8988T (cell line): Measurements from ENCODE around the gene PCNT.

ENCODE experiments used
- DNase-seq: peaks from one replicate; pipeline ENCODE4 v3.0.0; 2011

The PCNT gene

DNA sequence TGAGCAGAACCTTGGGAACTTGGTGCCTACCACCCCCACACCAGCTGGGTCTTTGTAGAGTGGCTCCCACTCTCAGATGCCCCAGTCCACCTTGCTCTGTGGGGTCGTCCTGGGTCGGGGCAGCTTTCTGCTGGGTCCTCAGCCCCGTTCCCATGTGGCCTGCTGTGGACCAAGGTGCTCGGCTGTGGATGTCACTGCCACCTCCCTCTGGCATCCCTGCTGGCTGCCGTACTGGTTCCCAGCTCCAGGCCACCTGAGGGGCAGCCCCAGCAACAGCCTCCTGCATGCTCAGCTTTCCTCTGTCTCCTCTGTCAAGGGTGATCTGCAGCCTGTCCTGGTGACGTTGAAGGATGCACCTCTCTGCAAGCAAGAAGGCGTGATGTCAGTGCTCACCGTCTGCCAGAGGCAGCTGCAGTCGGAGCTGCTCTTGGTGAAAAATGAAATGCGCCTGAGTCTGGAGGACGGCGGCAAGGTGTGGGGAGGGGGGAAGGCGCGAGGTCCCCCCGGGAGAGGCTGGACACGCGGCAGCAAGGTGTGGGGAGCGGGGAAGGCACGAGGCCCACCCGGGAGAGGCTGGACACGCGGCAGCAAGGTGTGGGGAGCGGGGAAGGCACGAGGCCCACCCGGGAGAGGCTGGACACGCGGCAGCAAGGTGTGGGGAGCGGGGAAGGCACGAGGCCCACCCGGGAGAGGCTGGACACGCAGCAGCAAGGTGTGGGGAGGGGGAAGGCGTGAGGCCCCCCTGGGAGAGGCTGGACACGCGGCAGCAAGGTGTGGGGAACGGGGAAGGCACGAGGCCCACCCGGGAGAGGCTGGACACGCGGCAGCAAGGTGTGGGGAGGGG is 88.8 kb downstream of the PCNT start:
- DNase-seq, result no peak

DNA sequence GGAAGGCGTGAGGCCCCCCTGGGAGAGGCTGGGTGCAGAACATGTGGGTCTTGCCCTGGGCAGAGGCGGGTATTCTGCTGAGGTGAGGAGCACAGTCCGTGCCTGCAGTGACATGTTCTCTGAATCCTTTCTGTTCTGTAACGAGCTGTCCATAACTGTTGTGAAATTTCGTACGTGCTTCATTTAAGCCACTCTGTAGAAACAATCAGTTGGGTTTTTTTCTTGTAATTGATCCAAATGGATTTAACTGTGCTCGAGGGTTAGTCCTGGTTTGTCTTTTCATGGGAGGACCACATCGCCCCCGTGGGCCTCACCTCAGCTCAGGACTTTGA is 89.4 kb downstream of the PCNT start:
- no peak for DNase-seq

DNA sequence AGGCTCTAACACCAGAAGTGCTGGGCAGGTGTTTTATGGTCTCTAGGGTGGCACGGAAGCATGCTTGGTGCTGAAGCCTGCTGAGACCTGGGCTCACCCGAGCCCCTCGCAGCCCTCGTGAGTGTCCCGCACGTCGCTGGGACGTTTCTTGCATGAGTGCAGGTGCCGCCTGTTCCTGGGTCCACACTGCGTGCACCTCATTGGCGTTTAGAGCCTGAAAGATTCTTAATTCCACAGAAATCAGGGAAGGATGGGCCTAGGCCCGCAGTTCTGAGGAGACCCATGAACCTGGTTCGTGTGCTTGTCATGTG is 91.0 kb downstream of the PCNT start:
- DNase-seq, result no peak

DNA sequence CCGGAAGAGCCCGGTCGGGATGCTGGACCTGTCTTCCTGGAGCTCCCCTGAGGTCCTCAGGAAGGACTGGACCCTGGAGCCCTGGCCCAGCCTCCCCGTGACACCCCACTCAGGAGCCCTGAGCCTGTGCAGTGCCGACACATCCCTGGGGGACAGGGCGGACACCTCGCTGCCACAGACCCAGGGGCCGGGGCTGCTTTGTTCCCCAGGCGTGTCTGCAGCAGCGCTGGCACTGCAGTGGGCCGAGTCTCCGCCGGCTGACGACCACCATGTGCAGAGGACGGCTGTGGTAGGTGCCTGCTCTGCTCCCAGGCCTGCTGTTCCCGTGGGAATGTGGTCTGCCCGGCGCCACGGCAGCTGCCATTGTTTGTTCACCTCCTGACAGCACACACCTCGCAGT is 92.6 kb downstream of the PCNT start:
- no peak for DNase-seq

DNA sequence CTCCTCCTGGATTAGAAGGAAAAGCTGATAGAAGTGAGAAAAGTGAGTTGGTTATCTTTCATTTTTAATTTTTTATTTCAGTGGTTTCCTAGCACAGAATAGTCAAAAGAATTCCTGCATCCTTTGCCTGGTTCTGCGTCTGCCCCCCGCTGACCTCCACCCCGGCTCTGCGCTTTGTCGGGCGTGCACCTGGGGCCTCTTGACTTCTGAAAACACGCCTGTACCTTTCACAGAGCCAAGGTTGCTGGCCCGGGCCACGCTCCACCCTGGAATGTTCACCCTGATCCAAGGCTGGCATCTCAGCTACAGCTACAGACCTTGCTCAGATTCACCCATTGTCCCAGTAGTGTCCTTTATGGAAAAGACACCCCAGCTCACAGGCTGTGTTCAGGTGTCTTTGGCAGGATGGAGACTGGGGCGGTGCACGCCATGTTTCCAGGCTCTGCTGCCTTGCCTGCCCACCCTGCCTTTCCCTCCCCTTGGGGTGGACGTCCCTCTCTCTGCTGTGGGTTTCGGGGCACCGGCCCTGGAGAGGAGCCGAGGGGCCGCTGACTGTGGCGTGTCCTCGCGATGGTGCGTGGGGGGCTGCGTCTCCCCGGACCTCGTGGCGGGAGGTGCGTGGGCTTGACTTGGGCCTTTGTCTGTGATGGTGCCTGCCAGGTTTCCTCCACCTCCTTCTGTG is 94.5 kb downstream of the PCNT start:
- no peak for DNase-seq

DNA sequence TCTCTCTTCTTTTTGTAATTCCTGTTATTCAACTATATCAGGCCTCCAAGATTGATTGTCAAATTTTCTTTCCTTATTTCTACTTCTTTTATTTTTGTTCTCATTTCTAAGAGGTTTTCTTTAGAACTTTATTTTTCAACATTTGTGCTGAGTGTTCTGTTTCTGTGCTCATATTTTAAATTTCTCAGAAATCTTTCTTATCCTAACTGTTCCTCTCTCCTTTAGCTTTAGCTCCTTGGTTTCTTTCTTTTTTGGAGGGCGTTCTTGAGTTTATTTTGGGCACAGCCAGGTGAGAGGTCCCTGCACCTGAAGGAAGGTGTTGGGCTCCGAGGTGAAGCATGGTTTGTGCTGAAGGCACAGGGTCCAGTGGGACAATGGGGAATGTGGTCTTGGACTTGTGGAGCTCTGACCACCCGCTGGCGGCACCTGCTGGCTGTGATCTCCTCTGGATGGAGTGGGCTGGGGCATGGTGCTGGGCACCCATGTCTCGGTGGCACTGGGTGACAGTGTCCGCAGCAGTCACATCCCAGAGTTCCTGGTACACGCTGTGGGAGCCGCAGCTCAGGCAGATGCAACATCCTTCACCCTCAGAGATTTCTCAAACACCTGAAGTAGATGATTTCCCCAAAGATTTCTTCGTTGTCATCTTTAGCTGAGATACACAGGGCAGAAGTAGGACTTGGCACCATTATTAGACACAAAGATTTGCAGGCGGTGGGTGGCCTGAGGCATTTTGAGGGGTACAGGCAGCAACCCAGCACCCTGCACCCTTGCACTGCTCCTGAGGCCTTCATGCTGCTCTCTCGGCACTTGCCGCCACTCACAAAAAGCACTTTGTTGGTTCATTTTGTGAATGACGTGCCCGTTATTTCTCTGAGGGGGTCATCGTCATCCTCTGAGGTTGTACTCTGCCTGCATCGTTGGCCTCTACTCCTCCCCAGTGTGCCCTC is 96.6 kb downstream of the PCNT start:
- no peak for DNase-seq

DNA sequence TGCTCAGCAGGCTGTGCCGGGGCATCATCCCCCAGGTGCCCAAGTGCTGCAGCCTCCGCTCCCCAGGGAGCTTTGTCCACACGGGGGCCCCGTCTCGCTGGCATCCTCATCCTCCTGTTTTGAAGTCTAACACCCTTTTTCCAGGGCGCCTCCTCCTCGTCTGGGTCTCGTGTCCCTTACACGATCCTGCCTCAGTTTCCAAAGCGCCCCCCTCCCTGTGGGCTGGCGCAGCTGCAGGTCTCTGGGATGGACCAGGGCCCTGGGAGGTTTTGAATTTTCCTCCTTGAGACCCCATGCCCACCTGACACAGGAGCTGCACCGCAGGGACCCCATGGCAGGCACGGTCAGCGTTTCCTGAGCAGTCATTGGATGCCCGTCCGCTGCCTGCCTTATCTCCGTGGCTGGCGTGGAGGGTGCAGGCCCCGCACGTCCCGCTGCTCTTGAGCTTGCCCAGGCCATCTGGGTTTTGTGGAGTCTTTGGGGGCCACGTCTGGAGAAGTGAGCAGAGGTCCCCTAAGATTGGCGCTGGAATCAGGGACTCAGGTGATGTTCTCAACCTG is 97.3 kb downstream of the PCNT start:
- no peak for DNase-seq

DNA sequence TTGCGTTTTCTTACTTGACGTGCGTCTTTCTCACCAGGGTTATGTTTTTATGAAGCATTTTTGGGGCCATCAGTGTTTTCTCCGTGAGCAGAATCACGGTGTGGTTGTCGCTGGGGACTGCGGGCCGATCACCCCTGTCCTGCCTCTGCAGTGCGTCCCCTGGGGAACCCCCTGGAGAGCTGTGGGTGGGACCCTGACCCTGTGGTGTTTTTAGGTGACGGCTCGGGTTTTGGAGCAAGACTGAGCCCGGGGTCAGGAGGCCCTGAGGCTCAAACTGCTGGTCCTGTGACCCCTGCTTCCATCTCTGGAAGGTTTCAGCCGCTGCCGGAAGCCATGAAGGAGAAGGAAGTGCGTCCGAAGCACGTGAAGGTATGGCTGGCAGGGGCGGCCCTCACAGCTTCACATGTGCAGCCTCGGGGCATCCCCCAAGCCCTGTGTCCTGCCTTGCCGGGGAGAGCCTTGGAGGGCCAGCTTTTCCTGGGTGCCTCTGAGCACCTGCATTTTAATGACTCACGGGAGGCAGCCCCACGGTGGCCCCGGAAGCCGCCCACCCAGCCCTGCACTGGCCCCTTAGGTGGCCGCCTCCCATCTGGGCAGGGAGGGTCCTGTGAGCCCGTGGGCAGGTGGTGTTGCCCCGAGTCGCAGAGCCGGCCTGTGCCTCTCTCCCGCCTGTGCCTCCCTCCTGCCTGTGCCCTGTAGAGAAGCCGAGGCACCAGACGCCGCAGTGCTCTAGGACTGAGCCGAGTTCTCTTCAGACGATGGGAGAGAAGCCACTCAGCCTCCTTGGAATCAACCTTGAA is 98.0 kb downstream of the PCNT start:
- DNase-seq, result no peak

DNA sequence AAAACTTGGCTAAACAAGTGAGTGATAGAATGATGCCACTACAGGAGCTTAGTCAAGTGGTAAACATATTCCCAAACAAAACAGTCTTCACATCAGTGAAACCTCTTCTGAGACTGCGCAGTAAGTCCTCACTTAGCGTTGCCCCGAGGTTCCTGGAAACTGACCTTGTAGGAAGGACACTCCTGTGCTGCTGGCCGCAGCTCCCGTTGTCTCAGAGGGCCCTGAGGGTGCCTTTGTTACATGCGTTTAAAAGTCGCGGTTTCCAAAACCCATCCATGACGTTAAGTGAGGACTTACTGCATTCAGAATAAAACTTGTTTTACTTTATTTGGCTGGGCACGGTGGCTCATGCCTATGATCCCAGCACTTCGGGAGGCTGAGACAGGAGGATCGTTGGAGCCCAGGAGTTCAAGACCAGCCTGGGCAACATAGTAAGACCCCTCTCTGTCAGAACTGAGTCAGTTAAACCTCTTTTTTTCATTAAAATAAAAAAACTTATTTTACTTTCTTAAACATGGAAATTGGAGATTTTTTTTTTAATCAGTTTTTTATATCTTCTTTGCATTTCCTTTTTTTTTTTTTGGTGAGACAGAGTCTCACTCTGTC is 98.8 kb downstream of the PCNT start:
- no peak for DNase-seq

DNA sequence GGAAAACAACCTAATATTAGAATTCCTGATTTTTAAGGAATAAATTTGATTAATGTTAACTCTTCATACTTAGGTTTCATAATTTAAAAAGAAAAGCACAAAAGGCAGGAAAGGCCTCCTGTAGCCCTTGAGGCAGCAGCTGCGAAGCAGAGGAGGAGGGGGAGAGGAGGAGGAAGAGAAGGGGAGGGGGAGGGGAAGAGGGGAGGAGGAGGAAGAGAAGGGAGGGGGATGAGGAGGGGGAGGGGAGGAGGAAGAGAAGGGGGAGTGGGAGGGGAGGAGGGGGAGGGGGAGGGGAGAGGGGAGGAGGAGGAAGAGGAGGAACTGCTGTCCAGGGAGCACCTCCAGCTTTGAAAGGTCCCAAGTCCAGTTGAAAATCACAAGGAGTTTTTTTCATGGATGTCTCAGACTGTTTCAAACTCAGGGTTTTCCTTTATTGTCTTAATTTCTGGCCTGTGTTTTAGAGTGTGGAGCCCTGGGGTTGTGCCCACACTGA is 99.6 kb downstream of the PCNT start:
- DNase-seq, result no peak

DNA sequence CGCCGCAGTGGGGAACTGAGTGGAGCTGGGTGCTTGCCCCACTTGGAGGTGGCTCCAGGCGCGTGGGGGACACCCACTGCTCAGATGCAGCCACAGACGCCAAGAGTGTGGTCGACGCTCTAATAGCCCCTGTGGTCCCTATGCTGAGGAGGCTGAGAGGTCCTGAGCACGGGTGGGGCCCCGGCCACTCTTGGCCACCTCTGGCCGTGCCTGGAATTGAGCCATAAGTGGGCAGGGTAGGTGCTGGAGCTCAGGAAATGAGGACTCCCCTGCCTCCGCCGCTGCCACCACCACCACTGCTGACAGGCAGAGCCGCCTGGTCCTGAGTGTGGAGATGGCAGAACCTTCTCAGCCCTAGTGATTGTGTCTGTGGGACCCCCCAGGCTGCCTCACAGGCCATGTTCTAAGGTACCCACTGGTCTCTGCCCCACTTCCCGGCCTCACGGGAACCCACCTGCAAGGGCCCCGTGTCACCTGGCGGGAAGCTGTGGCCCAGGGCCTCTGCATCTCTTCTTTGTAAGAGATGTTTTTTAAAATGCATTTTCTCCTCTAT is 100.2 kb downstream of the PCNT start:
- DNase-seq, result no peak

DNA sequence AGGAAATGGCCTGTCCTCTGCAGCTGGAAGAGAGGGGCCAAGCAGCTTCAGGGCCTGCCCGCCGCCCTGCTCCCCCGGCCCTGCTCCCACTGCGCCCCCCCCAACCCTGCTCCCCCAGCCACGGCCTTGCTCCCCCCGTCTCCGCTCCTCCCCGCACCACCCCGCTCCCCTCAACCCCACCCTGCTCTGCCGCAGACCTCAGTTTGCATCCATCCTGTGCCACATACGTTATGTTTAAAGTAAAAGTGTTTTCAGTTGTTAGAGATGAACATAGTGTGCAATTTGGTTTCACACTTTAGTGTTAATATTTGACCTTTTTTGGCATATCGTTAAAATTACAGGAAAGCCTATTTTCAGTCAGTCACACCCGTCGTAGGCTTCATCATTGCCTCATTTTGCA is 100.7 kb downstream of the PCNT start:
- DNase-seq, result no peak

DNA sequence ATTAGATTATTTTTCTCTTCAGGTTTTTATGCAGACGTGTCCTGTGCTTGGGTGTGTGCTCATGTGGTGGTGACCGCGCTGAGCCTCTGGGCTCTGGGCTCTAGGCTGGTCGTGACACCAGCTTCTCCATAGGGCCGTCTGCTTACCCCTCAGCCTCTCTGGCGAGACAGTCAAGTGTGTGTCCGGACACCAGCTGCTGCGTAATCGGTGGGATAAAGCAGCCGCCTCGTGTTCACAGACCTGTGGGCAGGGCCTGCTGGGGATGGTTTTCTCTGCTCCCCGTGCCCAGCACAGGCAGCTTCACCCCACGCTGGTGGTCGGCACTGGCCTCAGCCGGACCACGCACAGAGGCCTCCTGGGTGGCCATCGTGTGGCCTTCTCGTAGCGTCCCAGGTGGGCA is 101.1 kb downstream of the PCNT start:
- no peak for DNase-seq

DNA sequence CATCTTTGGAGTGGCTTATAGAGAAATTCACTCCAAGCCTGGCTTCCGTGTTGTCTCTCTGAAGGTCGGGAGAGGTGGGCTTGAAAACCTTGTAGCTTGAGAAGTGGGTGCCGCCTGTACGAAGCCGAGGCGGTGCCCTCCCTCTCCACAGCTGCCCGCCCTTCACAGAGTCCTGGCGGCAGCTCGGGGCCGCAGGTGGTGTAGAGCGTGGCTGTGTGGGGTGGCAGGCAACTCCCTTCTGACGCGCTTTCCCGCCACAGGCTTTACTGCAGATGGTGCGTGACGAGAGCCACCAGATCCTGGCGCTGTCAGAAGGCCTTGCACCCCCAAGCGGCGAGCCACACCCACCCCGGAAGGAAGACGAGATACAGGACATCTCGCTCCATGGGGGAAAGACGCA is 101.6 kb downstream of the PCNT start:
- no peak for DNase-seq

DNA sequence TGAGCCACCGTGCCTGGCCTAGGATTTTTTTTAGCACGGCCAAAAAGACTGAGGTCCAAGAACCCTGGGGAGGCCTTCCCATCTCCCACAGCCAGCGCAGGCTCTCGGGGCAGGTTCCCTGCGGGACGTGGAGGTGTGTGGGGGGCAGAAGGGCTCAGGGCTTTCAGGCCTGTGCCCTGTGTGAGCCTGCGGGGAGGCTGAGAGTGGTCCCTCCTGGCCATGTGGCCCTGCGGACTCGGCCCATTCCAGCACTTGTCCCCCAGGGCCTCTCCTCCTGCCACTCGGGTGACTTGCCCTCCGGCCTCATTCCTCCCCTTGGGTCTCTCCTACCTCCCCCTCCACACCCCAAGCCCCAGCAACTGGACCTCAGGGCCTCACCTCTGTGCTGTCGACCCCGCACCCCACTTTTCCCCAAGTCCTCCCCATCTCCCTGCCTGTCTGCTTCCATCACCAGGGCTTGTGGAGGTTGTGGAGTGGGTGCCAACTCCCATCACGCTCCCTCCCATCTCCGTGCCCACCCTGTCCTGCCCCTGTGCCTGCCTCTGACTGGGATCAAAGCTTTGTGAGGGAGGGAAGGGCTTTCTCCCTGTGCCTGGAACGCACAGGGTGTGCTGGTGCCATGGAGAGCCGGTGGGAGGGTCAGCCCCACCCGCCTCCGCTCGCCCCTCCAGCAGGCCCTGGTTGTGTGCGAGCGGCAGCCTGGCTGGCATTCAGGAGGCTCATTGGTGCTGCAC is 102.5 kb downstream of the PCNT start:
- DNase-seq, result no peak

DNA sequence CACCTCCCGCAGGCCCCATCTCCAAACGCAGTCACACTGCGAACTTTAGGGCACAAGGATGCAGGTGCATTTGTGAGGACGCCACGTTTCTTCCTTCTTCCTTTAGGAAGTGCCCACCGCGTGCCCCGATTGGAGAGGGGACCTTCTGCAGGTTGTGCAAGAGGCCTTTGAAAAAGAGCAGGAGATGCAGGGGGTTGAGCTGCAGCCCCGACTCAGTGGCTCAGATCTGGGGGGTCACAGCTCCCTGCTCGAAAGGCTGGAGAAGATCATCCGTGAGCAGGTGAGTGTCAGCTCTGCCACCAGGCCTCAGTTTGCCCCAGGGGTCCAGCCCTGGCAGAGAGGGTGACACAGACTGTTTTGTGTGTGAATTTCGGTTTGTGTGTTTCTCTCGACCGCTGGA is 103.6 kb downstream of the PCNT start:
- no peak for DNase-seq

DNA sequence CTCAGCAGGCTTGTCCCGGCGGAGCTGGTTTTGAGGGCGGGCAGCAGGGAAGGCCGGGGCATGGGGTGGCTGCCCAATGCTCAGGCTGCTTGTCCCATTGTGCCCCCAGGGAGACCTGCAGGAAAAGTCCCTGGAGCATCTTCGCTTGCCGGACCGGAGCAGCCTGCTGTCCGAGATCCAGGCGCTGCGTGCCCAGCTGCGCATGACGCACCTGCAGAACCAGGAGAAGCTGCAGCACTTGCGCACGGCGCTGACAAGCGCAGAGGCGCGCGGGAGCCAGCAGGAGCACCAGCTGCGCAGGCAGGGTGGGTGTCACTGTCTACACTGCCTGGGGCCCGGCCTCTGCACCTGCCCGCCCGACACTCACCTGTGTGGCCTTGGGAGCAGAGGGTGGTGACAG is 104.3 kb downstream of the PCNT start:
- DNase-seq, result no peak

DNA sequence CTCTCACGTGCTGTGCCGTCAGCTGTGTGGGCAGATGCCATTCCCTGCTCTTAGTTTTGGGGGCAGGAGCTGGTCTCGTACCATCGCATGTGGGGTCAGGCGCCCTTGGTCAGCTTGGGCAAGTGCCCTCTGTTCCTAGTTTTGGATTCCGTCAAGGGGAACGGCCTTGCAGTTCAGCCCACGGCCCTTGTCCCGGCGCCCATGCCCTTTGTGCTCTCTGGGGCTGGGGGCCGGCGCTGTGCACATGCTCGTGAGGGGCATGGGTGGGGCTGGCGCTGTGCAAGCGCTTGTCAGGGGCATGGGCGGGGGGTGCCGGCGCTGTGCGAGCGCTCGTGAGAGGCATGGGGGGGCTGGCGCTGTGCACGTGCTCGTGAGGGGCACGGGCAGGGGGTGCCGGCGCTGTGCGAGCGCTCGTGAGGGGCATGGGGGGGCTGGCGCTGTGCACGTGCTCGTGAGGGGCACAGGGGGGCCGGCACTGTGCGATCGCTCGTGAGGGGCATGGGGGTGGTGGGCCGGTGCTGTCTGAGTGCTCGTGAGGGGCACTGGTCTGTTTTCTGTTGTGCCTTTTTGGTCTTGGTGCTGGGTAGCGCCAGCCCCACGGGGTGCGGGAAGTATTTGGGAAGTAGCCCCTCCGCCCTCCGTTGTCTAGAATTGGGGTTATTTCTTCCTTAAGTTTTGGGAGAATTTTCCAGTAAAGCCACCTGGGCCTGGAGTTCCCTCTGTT is 105.2 kb downstream of the PCNT start:
- no peak for DNase-seq

DNA sequence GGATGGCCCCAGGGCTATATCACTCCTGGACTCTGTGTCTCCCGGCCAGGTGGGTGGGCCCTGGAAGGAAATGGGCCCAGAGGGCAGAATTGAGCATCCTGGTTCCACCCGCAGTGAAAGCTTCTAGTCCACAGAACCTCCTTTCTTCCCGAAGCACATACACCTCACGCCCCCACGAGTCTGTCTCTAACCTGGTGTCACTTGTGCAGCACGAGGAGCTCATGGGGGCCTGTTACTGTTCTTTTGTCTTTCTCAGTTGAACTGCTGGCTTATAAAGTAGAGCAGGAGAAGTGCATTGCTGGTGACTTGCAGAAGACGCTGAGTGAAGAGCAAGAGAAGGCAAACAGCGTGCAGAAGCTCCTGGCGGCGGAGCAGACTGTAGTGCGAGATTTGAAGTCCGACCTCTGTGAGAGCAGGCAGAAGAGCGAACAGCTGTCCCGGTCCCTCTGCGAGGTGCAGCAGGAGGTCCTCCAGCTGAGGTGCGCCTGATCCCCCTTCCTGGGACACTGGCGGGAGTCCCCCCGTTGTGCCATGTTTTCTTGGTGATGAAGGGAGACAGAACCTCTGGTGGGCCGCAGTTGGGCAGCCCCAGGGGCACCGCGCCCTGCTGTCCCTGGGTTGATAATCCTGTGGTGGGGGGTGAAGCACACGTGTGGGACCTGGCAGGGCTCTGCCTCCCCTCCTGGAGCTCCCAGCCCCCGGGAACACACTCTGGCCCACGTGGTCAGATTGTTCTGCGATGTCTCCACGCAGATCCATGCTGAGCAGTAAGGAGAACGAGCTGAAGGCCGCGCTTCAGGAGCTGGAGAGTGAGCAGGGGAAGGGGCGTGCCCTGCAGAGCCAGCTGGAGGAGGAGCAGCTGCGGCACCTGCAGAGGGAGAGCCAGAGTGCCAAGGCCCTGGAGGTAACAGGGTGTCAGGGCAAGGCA is 106.1 kb downstream of the PCNT start:
- DNase-seq, result no peak
